CD4-positive, alpha-beta T cell treated with Interleukin-4 for 4 hours (primary cell): ENCODE data around the gene GABRP.
"Not testable (repeated sequence)": the region's sequence is repeated elsewhere in the genome, so short reads cannot be mapped to it uniquely, and the experiment has no call there.

Experiments used
- DNase-seq: peaks from one replicate; pipeline ENCODE4 v3.0.0-alpha.2; 2020

Gene GABRP

GRCh38 chr5:170783498-170784247 lies at the start of gene GABRP:
Gene GABRP, plus strand, starts transcription at chr5:170783725. Its CDS starts 4,891 bp downstream, at chr5:170788616.
- DNase-seq = no peak

GRCh38 chr5:170736966-170737365 lies 46.6 kb upstream of the GABRP start:
- DNase-seq = no peak

- no peak for DNase-seq
Measured at GRCh38 chr5:170737591-170737990, 45.9 kb upstream of the GABRP start.

- no peak for DNase-seq
Measured at GRCh38 chr5:170738840-170739239, 44.7 kb upstream of the GABRP start.

GRCh38 chr5:170739446-170739845 lies 44.1 kb upstream of the GABRP start:
- no peak for DNase-seq

GRCh38 chr5:170740551-170741205 lies 42.8 kb upstream of the GABRP start:
- no peak for DNase-seq

GRCh38 chr5:170741801-170742200 lies 41.7 kb upstream of the GABRP start:
- no peak for DNase-seq

- no peak for DNase-seq
Measured at GRCh38 chr5:170743876-170744212, 39.7 kb upstream of the GABRP start.

- DNase-seq = no peak
Measured at GRCh38 chr5:170745481-170746071, 37.9 kb upstream of the GABRP start.

- DNase-seq = no peak
Measured at GRCh38 chr5:170746075-170746960, 37.2 kb upstream of the GABRP start.

GRCh38 chr5:170746961-170747340 lies 36.6 kb upstream of the GABRP start:
- DNase-seq = no peak

- no peak for DNase-seq
Measured at GRCh38 chr5:170747357-170747756, 36.2 kb upstream of the GABRP start.

- no peak for DNase-seq
Measured at GRCh38 chr5:170747851-170748250, 35.7 kb upstream of the GABRP start.

GRCh38 chr5:170748951-170749471 lies 34.5 kb upstream of the GABRP start:
- DNase-seq = no peak

- no peak for DNase-seq
Measured at GRCh38 chr5:170749911-170750431, 33.6 kb upstream of the GABRP start.

GRCh38 chr5:170750791-170751190 lies 32.7 kb upstream of the GABRP start:
- no peak for DNase-seq

GRCh38 chr5:170751631-170752030 lies 31.9 kb upstream of the GABRP start:
- no peak for DNase-seq

- DNase-seq = no peak
Measured at GRCh38 chr5:170752257-170753215, 31.0 kb upstream of the GABRP start.

GRCh38 chr5:170753311-170753710 lies 30.2 kb upstream of the GABRP start:
- DNase-seq = no peak

GRCh38 chr5:170754508-170754907 lies 29.0 kb upstream of the GABRP start:
- DNase-seq = not testable (repeated sequence)

- DNase-seq = no peak
Measured at GRCh38 chr5:170755679-170756456, 27.7 kb upstream of the GABRP start.
